Lower leg skin (tissue), 4 donors: ENCODE measurements around the gene ECE1. TPM values are rescaled to one million over a fixed set of nuclear protein-coding genes. Genes with fewer than 3 reads are reported as not detected.
A peak's percentile ranks its signal among the peaks of the same experiment; 100 is the strongest.

Experiments
- DNase-seq, 2 donors: peaks; one replicate each; pipeline ENCODE4 v3.0.0-alpha.2; 2019; ENCODE audit warnings: low spot score in 2 of 2
- H3K4me3 ChIP-seq: fragments of 200-600 bp; sonication (generic); 2 replicates; pipeline ENCODE4 v1.5.1; 2017; ENCODE audit warnings: mild to moderate bottlenecking, low read depth; ENCODE audit not compliant: poor library complexity, severe bottlenecking
- CTCF ChIP-seq, 3 donors: fragments of 450-650 bp; IDR thresholded peaks; one replicate each; pipeline ENCODE4 v1.5.1; 2016; ENCODE audit warnings: antibody characterized with exemption in 3 of 3, mild to moderate bottlenecking in 3 of 3, moderate library complexity in 2 of 3
- POLR2A ChIP-seq, 2 donors: fragments of 450-650 bp; IDR thresholded peaks; one replicate each; pipeline ENCODE4 v1.6.1; 2016 to 2017; ENCODE audit warnings: antibody characterized with exemption in 2 of 2, mild to moderate bottlenecking in 1 of 2, moderate library complexity in 1 of 2
- WGBS, 2 donors: methylation state at CpG; one replicate each; pipeline ENCODE4 v1.1.5; 2018; 5-methylcytosine and 5-hydroxymethylcytosine counted together
- intact Hi-C: fragments of 100-400 bp; cut with DNase I; formaldehyde crosslinking; loops from one replicate; pipeline ENCODE4 v1.15.0; 2023; ENCODE audit warnings: low total_unique reads
- total RNA-seq, 4 donors: library from RNA; depleted of rRNA; stranded (reverse); fragments of >200 nt; gene quantifications; one replicate each; pipeline ENCODE4 v1.1.0, GENCODE V29; 2016

ECE1 gene
- total RNA-seq, 4 donors from 2014 or later: 37.1 to 68.9 (median 48.3) TPM

- TF ChIP-seq CTCF (IDR thresholded peaks at IDR 0.05): no peak
- no peak for TF ChIP-seq POLR2A (IDR thresholded peaks at IDR 0.05)
- DNase-seq: peak in 1 of 2 donors; percentile 87
- no peak overlapping the region for H3K4me3 ChIP-seq
- intact Hi-C loops: loop anchor here (5.0 kb wide), 1 partner anchor 1807 kb away; no protein-coding TSS in a partner anchor
- WGBS, 2 donors: 36 to 52% methylated on average over 8 of the region's 8 CpGs
Observed at GRCh38 chr1:21254335-21254951, 35.8 kb downstream of the ECE1 start.

GRCh38 chr1:21251773-21252471, 38.3 kb downstream of the ECE1 start:
- 28 to 36% methylated on average over 4 of the region's 4 CpGs for WGBS, 2 donors
- DNase-seq: peak; percentile 77 to 82
- no peak overlapping the region for H3K4me3 ChIP-seq
- intact Hi-C loops: loop anchor here (5.0 kb wide), 1 partner anchor 1805 kb away; no protein-coding TSS in a partner anchor
- no peak for TF ChIP-seq POLR2A (IDR thresholded peaks at IDR 0.05)
- no peak for TF ChIP-seq CTCF (IDR thresholded peaks at IDR 0.05)

DNA sequence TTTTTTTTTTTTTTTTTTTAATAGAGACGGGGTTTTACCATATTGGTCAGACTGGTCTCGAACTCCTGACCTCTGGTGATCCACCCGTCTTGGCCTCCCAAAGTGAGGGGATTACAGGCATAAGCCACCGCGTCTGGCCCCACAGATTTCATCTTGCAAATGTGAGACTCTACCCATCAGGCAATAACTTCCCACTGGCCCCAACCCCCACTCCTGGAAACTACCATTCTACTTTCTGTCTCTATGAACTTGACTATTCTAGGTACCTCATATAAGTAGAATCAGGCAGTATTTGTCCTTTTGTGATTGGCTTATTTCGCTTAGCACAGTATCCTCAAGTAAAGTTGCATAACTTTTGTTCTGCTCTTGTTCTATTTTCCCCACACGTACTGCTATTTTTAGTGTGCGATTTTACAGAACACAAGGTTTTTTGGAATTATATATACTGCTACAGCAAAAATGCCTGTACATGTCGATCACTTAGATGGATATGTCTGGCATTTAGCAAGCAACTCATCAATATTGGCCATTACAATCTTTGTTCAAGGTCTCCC, 40.2 kb downstream of the ECE1 start:
- TF ChIP-seq CTCF (IDR thresholded peaks at IDR 0.05): no peak
- no peak for TF ChIP-seq POLR2A (IDR thresholded peaks at IDR 0.05)
- no peak for DNase-seq
- H3K4me3 ChIP-seq: no peak overlapping the region
- intact Hi-C loops: loop anchor here (5.0 kb wide), 1 partner anchor 1803 kb away; no protein-coding TSS in a partner anchor
- 96 to 98% methylated on average over 9 of the region's 9 CpGs for WGBS, 2 donors

GRCh38 chr1:21247892-21248715, 42.2 kb downstream of the ECE1 start:
- intact Hi-C loops: no loop called here
- TF ChIP-seq CTCF (IDR thresholded peaks at IDR 0.05) (no peak), POLR2A (IDR thresholded peaks at IDR 0.05) (no peak)
- WGBS, 2 donors: 94 to 95% methylated on average over 14 of the region's 14 CpGs
- no peak for DNase-seq
- no peak overlapping the region for H3K4me3 ChIP-seq

- 71 to 84% methylated on average over 20 of the region's 20 CpGs for WGBS, 2 donors
- no peak overlapping the region for H3K4me3 ChIP-seq
- intact Hi-C loops: no loop called here
- no peak for DNase-seq
- TF ChIP-seq POLR2A (IDR thresholded peaks at IDR 0.05) (no peak), CTCF (IDR thresholded peaks at IDR 0.05) (no peak)
Observed at GRCh38 chr1:21246905-21247642, 43.2 kb downstream of the ECE1 start.
